HG02943 (cell line): ENCODE measurements around the gene GDPD4.

ENCODE experiments used
- ATAC-seq: cut with Tn5 transposase; IDR thresholded peaks from one replicate; pipeline ENCODE4 v1.9.1; 2021; ENCODE audit warnings: mild to moderate bottlenecking, low read depth, moderate library complexity; ENCODE audit not compliant: unreplicated experiment

The GDPD4 gene

DNA sequence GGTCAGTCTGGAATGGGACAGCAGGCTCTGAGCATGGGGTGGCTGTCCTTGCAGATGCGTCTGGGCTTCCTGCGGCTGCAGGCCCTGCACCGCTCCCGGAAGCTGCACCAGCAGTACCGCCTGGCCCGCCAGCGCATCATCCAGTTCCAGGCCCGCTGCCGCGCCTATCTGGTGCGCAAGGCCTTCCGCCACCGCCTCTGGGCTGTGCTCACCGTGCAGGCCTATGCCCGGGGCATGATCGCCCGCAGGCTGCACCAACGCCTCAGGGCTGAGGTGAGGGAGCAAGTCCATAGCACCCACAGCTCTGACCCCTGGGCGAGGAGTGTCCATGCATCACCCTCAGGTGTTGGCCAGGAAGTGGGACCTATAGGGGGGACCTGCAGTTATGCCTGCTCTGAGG lies 121.8 kb downstream of the GDPD4 start:
- ATAC-seq = no peak

- no peak for ATAC-seq
Measured at GRCh38 chr11:77179048-77179447, 122.4 kb downstream of the GDPD4 start.

GRCh38 chr11:77178150-77178549 lies 123.3 kb downstream of the GDPD4 start:
- no peak for ATAC-seq

DNA sequence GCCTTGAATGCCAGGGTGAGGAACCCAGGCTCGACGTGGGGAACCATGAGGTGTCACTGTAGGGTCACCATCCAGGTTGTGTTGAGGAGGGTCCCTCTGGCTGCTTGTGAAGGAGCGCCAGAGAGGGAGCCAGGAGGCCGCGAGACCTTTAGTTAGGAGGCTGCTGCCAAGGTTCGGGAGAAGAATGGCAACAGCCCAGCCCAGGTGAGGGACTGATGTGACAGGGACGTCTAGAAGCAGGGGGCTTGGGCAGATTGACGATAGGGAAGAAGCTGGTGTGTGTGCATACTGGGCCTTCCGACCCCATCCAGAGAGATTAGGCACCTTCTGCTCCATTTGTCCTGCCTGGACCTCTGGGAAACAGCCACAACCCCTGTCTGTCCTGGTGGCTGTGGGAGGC lies 124.5 kb downstream of the GDPD4 start:
- no peak for ATAC-seq

- no peak for ATAC-seq
Measured at GRCh38 chr11:77175869-77176539, 125.5 kb downstream of the GDPD4 start.

DNA sequence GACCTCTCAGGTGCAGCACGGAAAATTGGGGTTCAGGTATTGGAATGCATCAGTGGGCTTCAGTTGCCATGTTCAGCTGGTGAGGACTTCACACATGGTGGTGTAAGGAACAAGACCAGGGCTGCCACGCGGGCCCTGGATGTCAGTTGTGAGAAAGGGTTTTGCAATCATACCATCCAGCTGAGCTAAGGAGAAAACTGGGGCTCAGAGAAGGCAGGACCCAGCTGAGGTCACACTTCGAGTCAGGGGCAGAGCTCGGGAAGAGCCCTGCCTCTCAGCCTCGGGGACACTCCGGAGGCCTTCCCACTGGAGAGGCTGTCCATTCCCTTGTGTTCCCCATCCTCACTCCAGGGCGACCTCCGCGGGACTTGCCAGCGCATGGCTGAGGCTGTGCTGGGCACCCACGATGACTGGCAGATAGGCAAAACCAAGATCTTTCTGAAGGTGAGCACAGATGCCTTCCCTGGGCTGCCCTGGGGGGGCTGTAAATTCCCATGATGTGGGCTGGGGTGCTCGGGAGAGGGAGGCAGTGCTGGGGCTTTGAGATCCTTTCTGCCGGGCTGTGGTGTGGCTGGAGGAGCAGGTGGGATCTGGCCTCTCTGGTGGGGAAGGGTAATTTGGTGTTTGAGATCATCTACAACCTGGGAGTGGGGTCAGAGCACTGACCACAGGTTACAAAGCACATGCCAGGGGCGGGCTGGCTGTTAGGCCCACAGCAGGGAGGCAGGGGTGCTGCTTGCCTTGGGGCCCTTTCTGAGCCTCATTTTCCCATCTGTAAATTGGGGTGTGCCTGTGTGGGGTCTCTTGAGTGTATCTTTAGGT lies 126.3 kb downstream of the GDPD4 start:
- no peak for ATAC-seq

- no peak for ATAC-seq
Measured at GRCh38 chr11:77174559-77174958, 126.9 kb downstream of the GDPD4 start.

GRCh38 chr11:77173494-77173893 lies 128.0 kb downstream of the GDPD4 start:
- ATAC-seq = no peak

DNA sequence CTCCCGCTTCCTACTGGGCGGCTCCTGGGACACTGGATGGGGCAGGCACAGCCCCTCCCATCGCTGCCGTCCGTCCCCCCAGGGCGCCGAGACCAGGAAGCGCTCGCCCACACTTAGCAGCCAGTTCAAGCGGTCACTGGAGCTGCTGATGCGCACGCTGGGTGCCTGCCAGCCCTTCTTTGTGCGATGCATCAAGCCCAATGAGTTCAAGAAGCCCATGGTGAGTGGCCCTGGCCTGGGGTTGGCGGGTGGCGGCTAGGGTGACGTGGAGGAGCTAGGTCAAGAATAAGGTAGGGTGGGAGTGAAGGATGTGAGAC lies 128.9 kb downstream of the GDPD4 start:
- no peak for ATAC-seq

DNA sequence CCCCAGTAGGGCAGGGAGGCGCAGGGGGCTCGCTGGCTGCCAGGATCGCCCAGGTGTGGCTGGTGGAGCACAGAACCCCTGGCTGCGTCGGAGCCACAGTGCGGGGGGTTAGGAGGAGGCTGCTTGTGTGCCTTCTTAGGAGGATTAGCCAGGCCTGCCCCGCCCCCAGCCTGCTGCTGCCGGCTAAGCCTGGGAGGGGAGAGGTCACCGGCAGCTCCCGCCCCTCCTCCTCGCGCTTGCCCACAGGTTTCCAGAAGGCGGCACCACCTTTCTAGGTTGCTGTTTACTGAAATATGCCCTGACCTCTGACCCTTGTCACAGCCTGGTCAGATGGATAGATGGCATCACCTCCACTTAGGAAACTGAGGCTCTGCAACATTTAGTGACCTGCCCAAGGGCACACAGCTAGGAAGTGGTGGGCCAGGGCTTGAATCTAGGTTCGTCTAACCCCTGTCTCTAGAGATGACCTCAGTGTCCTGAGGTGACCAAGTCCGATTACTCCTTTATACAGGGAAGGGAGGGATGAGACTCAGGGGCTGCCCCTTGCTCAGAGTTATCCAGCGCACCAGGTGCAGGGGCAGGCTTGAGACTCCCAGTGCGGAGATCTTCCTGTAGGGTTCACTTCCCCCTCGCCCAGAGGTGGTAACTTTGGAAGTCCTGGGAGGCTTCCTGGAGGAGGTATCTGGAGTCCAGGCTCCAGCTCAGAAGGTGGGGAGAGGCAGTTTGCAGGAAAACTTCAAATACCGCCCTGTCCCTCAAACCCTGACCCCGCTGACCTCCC lies 129.4 kb downstream of the GDPD4 start:
- ATAC-seq = no peak

- no peak for ATAC-seq
Measured at GRCh38 chr11:77171254-77171653, 130.2 kb downstream of the GDPD4 start.

- ATAC-seq = no peak
Measured at GRCh38 chr11:77170107-77170506, 131.4 kb downstream of the GDPD4 start.

DNA sequence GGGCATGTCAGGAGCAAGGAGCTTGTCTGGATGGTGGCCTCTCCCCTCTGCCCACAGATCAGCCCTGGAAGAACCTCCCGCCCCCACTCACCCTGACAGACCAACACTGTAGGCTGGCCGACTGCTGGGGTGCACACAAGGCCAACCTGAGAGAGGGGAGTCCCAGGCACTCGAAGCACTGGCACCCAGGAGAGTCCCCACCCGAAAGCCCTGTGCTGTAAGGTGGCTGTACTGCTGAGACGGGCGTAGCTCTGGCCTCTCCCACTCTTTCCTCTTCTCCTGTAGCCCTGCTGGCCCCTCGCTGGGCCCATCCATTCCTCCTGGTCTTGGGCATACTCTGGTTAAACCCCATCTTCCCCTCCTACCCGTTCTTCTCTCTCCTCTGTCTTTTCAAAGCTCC lies 133.7 kb downstream of the GDPD4 start:
- no peak for ATAC-seq

DNA sequence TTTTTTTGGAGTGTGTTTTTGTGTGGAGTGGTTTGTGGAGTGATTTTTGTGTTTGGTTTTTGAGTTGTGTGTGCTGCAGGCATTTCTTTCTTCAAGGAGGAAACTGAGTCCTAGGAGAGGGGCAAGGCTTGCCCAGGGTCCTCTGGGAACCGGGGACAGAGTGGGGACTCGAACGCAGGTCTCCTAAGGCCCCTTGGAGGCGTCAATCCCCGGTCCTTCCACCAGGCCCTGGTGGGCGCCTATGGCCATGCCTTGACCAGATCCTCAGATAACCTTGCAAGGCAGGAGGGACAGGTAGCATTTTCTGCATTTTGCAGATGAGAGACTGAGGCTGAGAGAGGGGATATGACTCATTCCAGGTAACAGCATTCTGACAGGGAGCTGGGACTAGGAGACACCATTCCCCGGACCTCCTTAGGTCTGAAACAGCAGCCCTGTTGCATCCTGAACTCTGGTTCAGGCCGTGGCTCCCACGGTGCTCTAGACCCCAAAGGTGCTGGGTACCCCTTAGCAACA lies 134.3 kb downstream of the GDPD4 start:
- no peak for ATAC-seq
